GM19397 (cell line): ENCODE measurements around the gene RNU5B-1.

ENCODE experiments used
- ATAC-seq: cut with Tn5 transposase; IDR thresholded peaks from one replicate; pipeline ENCODE4 v1.9.1; 2021; ENCODE audit warnings: mild to moderate bottlenecking, moderate library complexity; ENCODE audit not compliant: unreplicated experiment

Gene RNU5B-1

GRCh38 chr15:65327651-65328393, 23.3 kb downstream of the RNU5B-1 start:
- no peak for ATAC-seq

DNA sequence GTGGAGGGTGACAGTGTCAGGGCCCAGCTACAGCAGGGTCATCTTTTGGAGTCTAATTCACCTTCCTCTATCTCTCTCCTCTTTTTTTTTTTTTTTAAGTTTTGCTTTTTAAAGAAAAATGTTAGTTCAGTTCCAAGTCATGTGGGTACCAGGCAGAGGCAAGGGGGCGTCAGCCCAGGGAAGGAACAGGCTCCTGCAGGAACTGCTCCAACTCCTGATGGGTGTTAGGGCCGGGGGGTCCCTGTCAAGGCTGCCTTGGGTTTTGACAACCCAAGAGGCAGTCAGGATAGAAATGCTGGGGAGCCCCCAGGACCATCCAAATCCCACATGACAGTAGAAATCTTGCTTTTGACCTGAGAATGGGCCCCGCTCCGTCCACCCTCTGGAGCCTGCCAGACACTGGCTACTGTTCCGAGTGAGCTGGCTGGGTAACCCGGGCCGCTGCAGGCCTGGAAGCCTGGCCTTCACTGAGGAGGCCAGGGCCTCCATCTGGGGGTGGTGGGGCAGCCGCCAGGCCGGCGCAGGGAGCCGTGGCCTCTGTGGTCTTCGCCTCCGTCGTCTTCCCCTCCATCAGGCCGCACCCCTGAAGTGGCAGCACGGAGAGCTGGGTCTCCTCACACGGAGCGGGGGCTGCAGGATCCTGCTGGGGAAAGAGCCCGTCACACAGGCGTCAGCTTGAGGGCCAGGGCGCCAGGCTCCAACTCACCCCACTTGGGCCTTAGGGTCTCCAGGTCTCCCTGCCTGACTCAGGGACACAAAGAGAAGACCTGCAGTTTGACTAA, 24.2 kb downstream of the RNU5B-1 start:
- no peak for ATAC-seq

DNA sequence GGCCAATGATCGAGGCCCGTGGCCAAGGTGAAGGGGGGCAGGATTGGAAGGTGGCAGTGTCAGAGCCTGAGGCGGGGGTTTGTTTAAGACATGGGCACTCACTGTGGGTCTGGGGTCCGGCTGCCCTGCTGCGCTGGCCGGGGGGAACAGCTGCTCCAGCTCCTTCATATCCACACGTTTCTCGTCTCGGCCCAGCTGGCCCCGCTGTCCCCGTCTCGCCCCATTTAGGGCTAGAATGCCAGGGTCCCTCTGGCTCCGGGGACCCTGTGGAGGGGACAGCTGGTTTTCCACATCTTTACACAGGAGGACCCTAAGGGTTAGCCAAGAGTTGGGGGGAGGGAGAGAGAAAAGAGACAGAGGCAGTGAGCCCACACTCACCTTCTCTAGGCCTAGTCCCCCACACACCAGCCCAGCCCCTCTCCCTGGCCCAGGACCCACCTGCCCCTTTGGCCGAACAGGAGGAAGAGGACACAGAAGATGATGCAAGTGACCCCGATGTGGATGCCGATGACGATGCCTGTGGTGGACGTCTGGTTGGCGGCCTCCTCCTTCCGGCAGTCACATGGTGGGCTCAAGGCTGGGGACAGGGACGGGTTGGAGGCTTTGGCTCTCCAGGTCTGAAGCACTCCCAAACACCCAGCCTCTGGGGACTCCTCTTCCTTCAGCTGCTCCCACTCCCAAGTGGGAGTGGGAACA, 25.0 kb downstream of the RNU5B-1 start:
- no peak for ATAC-seq

- ATAC-seq = no peak
Measured at GRCh38 chr15:65329984-65330735, 25.7 kb downstream of the RNU5B-1 start.

- no peak for ATAC-seq
Measured at GRCh38 chr15:65330934-65331645, 26.6 kb downstream of the RNU5B-1 start.

GRCh38 chr15:65331811-65332210, 27.3 kb downstream of the RNU5B-1 start:
- ATAC-seq = no peak

DNA sequence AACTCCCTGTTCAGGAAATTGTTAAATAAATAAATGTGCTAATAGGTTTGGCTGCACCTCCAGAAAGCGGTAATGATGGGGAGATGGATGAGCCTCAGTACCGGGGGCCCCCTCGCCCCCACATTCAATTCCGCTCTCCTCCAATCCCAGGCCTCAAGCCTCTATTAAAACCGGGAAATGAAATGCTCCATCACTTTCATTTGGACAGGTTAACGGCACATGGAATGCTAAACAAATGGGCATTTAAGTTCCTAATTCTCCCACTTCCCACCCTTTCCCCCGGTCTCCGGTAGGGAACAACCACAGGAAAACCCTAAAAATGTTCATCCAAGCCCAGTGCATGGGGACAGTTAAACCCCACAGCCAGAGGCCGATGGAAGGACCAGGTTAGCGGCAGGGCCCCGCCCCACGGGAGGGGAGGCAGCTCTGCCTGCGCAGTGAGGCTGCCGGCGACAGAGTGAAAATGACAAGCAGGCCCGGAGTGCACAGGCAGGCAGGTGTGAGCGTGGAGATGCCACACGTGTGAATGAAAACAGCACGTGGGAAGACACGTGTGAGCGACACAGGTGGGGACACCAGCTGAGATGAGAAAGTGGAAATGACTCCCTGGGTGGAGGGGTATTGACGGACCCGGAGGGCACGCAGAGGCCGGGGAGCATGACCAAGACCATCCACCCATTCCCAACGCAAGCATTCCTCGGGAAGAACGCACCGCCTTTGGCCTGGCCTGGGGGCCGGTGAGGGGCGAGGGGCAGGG, 28.1 kb downstream of the RNU5B-1 start:
- ATAC-seq = no peak

- no peak for ATAC-seq
Measured at GRCh38 chr15:65333148-65333820, 28.8 kb downstream of the RNU5B-1 start.

DNA sequence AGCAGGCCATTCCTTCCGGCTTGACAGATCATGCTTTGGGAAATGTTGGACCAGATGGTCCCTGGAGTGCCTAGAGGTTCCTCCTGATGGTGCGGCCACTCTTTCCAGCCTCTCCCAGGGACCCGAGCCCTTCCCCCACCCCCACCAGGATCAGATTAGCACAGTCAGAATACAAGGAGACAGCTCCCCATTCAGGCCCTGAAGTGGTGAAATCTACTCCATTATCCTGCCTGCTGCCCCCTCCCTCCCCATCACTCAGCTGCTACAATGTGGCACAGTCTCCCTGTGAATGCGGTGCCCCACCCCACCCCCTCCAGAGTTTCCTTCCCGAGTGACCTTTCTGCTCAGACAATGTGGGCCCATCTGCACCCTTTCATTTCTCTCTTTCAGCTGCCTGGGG, 29.4 kb downstream of the RNU5B-1 start:
- no peak for ATAC-seq

GRCh38 chr15:65334586-65335231, 30.2 kb downstream of the RNU5B-1 start:
- ATAC-seq = no peak

DNA sequence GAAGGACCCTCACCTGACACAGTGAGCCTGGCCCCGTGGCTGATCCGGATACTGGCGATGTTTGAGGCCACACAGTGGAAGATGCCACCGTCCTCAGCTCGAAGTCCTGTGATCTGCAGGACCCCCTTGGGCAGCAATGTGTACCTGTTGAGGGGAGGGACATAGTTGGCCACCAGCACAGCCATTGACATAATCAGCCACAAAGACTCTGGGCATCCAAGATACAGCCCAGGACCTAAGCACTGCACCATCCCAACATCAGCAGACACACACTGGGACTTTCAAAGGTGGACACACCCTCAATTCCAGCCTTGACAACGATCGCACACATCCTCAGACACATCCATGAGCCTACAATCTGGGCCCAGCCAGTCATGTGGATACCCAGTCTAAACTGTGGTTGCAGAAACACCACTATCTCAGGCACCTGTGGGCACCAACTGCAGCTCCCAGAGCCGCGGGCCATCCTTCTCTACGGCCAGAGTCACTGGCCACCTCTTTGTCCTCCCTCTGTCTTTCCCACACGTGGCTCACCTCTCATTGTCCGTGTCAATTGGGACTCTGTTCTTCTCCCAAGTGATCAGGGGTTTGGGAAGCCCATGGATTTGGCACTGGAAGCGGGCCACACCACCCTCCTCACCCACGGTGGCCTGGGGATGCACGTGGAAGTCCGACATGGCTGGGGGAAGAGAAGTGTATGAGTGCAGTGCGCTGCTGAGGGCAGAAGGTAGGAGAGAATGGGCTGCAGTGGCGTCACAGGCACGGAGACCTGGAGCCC, 31.0 kb downstream of the RNU5B-1 start:
- no peak for ATAC-seq

DNA sequence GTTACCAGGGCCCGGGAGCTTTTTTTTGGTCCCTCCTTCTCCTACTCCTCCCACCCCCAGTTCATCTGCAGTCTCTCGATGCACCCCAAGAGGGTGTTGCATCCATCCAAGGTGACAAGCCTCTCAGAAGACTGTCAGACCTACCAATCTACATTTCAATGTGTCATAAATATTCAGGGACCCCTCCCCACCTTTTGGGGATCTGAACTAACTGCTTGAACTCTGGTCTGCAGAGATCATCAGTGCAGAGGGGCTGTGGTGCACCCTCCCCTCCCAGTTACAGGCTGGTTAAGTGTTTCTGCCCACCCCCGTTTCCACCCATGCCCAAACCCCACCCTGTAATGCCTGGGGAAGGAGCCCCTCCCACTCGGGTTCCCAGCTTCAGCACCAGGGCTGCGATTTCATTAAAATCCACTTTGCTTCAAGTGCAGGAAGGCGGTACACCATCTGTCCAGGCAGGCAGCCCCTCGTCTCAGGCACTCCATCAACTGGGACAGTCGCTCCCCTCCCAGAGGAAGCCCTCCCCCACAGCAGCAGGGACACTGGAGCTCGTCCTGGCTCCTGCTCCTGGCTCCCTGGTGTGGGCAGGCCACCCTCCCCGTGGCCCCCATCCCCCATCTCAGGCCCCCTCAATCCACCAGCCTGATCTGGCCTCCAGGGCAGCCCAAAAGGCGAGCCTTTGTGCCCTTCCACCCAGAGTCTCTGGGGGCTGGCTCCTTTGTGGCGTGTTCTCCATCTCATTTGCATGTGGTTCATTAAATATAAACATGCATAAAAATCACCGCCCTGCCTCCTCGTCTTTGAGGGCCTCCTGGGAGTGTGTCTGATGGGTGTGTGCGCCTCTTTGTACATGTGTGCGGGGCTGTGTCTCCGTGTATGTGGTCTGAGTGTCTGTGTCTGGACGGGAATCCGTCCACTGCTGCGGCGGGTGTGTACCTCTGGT, 32.3 kb downstream of the RNU5B-1 start:
- no peak for ATAC-seq

- ATAC-seq = no peak
Measured at GRCh38 chr15:65337436-65338070, 33.1 kb downstream of the RNU5B-1 start.

- ATAC-seq = no peak
Measured at GRCh38 chr15:65338366-65338765, 33.9 kb downstream of the RNU5B-1 start.

DNA sequence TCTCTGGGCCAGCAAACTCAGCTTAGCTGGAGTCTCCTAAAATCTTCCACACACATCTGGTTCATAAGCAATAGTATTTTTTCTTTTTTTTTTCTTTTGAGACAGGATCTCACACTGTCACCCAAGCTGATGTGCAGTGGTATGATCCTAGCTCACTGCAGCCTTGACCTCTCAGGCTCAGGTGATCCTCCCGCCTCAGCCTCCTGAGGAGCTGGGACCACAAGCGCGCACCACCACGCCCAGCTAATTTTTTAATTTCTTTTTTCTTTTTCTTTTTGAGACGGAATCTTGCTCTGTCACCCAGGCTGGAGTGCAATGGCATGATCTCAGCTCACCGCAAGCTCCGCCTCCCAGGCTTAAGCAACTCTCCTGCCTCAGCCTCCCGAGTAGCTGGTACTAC, 34.3 kb downstream of the RNU5B-1 start:
- no peak for ATAC-seq

- no peak for ATAC-seq
Measured at GRCh38 chr15:65339416-65339815, 34.9 kb downstream of the RNU5B-1 start.
